Kasumi-1 (cell line): ENCODE data around the gene MFSD2A.
A peak's percentile ranks its signal among the peaks of the same experiment; 100 is the strongest.
"Not testable (repeated sequence)": the region's sequence is repeated elsewhere in the genome, so short reads cannot be mapped to it uniquely, and the experiment has no call there.

Experiments
- DNase-seq, 2 experiments: peaks; one replicate each; lab custom pipeline; 2025; lab: John Stamatoyannopoulos, UW

The MFSD2A gene

DNA sequence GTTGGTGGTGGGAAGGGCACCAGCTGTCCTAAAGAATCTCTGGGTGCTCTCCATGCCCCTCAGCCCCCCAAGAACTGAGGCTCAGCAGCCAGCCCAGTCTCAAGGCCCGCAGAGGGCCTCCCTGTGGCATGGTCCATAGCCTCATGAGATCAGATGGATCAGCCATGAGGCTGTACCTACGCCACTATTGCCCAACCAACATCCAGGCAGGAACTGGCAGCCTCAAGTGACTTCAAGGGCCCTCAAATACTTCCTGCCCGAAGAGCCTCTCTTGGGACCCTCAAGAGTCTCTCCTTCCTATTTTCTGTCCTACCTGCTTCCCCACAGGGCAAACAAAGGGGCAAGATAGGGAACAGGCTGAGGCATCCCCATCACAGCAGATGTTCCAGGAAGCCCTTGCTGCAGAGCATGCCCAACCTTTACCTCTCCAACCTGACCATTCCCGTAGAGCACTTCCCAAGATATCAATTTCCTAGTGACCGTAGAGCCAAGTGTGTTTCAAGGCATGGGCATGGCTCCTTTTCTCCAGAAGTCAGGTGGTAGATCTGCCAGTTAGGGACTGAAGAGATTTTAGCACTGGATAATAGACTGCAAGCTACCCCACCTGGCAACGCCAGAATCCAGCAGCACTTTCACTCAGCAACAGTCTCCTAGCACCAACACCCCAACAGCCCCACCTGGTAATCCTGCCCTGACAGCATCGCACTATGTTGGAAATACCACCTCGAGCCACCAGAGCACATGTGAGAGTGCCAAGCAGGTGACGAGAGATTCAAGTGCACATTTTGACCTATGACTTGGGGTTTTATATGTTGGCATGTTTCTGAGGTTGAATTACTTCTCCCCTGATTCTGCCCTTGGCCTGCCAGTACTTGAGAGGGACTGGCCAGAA lies 13.7 kb upstream of the MFSD2A start:
- no peak for DNase-seq

DNA sequence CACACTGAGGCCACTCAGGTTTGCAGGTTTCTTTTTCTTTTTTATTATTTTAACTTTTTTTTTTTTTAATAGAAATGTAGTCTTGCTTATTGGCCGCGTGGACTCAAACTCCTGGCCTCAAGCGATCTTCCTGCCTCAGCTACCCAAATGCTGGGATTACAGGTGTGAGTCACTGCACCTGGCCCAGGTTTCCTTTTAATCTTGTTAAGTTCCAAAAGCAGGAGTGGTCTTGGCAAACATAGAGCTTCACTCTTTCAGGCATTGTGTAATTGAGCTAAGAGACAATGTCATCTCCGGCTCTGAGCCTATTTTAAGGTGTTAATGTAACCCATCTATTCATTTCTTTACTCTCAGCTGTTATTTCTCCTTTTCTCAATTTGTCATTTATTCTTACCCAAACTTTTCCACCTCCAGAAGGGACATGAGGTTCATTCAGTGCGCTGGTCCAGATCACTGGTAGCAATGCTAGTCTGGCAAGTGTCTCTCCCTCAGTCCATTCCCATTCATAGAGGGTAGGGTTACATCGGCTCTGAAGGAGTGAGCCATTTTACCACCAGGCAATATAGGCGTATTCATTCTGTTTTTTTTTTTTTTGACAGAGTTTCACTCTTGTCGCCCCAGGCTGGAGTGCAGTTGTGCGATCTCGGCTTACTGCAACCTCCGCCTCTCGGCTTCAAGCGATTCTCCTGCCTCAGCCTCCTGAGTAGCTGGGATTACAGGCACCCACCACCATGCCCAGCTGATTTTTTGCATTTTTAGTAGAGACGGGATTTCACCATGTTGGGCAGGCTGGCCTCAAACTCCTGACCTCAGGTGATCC lies 11.3 kb upstream of the MFSD2A start:
- no peak for DNase-seq

DNA sequence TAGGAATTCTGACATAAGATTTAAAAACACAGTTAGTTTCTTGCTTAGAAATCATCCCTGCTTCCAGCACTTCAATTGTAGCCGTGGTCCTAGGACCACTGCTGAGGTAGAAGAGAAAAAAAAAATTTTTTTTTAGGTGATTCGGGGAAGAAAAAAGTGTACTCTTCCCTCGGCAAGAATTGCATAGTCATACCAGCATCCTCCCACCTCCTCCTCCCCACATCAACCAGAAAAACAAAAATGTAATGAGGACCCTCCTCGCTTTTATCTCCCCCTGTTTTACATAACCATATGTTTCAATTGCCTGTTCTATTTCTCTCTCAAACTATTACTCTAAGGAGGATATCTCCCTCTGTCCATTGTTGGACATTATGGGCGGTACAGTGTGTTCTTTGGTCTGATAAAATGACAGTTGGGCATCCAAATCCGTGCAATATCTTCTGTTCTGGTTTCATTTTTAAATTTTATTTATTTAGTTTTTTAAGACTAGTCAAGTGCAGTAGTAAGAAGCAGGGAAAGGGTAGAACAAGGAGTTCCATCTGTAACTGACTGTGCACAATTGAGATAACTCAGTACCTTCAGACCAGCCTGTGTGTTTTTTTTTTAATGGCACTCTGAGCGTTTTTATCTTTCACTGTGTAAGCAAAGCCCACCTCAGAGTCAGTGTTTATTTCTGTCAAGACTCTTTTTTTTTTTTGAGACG lies 10.4 kb upstream of the MFSD2A start:
- DNase-seq: no peak

GRCh38 chr1:39946216-39946615 lies 8.7 kb upstream of the MFSD2A start:
- no peak for DNase-seq

DNA sequence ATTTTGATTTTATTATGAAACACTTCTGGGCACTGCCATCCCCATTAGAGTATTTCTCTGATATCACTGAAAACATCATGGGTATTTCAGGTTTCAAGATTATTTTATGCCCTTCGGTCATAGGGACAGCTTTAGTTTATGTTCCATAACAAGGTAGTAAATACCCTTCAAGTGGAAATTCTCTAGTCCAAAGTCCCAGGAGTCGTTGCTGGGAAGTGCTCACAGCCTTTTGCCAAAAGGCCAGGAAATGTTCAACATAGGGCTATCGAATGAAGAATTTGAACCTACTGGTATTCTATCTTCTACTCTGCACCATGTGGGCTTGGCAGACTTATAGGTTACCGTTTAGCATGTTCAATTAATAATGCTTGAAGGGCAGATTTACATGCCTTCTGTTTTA lies 7.7 kb upstream of the MFSD2A start:
- DNase-seq: no peak

DNA sequence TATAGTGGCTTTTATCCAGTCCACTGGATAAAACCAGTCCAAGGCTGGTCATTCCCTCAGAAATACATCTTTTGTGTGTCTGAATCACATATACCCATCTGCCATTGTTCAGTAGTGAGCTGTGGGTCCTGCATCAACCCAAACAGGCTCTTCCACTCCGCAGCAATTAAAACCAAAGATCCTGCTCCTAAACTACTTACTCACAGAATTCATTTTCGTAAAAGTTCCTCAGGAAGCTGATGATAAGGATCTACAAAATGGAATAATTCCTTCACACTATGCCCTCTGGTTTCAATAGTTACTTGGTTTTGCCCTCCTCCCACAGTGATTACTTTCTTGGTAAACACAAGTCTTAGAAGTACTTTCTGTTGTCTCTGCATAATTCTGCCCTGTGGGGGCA lies 5.1 kb upstream of the MFSD2A start:
- DNase-seq: no peak

- DNase-seq: no peak
Measured at GRCh38 chr1:39951926-39952325, 3.0 kb upstream of the MFSD2A start.

DNA sequence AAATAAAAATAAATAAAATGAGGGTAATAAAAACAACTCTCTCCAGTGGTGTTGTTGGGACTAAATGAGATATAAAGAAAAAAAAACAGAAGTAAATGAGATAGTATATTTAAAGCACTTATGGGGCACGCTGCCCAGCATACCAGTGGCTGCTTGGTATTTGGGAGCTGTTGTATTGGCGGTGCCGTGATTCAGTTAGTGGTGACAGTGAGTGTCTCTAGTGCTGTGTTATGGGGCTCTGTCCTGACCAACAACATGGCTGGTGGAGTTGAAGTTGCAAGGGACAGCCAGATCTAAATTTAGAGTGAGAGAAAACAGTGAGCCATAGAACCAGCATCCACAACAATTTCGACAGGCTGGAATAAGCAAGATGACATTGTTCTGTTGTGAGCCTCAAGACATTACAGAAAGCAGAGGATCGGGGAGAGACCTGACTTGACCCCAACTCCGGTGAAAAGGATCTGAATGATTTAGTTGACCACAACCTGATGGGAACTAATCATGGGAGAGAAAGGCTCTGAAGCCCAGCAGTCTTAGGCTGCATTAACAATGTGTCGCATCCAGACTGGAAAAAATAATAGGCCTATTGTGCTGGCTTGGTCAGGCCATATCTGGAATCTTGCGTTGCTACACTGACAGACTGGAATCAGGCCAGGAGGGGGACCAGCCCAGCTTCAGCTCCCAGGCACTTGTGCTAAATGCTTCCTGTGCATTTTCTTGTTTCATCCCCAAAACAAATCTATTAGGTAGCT lies 2.4 kb upstream of the MFSD2A start:
- no peak for DNase-seq

DNA sequence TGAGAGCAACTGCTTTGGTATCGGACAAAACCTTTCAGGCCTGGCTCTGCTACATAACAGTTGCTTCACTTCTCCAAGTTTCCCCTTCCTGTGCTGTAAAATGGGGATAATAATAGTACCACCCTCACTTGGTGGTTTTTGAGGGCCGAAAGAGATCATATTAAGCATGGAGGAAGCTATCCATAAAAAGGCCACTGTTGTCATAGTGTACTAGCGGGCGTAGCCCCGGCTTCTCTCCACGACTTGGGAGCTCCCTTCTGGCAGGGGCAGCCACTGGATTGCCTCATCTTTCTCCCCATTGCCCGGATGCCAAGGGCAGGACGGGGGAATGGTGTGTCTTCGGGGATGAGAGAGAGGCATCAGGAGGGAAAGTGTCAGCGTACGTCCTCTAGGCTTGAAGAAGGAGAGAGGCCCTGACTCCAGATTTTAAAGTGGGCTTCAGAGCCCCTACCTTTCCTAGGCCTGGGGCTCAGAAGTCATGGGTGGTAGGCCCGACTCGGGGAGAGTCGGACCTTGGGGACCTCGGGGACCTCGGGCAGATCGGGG lies 548 bp upstream of the MFSD2A start:
- DNase-seq: peak; percentile 48 to 52

GRCh38 chr1:39955547-39956539 lies 898 bp downstream of the MFSD2A start:
- DNase-seq: peak; percentile 66 to 68

- no peak for DNase-seq
Measured at GRCh38 chr1:39957299-39958015, 2.5 kb downstream of the MFSD2A start.

DNA sequence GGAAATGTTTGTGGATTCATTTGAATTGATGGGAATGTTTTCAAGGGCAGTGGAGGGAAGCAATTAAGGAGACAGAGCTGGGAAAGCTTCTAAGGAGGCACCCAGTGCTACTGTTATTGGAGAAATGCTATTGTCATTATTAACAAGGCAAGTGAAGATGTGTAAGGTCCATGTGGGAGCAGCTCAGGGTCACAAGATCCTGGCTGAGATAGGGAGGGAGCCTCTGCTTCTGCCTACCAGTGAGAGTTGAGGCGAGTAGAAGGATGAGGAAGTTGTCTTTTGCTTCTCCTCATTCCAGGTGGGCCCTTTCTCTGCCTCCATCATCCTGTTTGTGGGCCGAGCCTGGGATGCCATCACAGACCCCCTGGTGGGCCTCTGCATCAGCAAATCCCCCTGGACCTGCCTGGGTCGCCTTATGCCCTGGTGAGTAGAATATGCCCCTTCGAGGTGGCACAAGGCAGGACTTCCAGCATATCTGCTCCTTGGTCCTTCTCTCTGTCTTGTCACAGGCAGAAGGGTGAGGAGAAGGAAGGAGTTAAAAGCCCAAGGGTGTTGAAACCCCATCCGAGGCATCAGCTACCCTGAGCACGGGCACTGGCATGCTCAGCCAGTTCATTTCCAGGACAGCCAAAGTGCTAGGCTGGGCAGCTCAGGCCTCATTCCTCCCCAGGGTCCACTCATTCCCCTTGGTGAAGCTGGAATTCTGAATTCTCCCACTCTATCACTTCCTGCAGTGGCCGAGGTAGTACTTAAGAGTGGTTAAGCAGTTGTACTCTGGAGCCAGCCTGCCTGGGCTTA lies 3.7 kb downstream of the MFSD2A start:
- DNase-seq: no peak

GRCh38 chr1:39959651-39960333 lies 4.8 kb downstream of the MFSD2A start:
- no peak for DNase-seq

DNA sequence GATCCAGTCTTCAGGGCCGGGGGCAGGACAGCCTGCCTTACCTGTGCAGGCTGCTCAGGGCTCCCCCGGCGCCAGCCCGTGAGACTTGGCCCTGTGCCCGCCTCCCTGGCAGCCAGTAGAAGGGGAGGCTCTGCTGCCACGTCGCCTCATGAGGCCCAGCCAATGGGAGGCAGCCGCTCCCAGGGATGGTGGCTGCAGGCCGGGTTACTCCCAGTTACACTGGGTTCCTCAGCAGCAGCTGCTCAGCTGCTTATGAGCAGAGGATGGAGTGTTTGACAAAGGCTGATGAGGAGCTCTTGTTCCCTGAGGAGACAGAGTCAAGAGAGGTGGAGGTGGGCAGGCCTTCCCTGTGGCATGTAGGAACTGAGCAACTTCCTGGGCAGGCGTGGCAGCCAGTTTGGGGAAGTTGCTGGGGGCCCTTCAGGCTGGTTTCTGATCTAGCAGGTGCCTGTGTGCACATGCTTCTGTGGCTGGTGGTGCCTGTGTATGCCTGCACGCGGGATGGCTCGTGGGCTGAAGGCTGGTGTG lies 5.5 kb downstream of the MFSD2A start:
- DNase-seq: peak; percentile 74 to 83

- no peak for DNase-seq
Measured at GRCh38 chr1:39962450-39962825, 7.5 kb downstream of the MFSD2A start.

GRCh38 chr1:39962964-39963363 lies 8.0 kb downstream of the MFSD2A start:
- not testable (repeated sequence) for DNase-seq

DNA sequence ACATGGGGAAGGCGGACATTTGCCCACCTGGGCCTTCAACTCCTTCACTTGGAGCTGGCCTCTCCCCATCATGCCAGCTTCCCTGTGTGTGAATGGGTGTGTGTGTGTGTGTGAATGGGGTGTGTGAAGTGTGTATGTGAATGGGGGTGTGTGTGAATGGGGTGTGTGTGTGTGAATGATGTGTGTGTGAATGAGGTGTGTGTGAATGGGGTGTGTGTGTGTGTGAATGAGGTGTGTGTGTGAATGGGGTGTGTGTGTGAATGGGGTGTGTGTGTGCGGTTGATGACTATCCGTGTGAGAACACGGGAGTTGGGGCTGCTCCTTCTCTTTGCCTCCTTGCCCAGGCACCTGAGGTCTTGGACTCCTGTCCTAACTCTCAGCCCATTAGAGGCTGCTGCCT lies 9.6 kb downstream of the MFSD2A start:
- DNase-seq: no peak

- DNase-seq: no peak
Measured at GRCh38 chr1:39965044-39965443, 10.1 kb downstream of the MFSD2A start.
